Activated effector memory CD4-positive, alpha-beta T cell treated with Interleukin-2 at 50 U/mL for 16 hours (primary cell): ENCODE data around the gene MNT.

ENCODE experiments used
- DNase-seq: peaks from one replicate; pipeline ENCODE4 v3.0.0-alpha.2; 2020

Gene MNT

DNA sequence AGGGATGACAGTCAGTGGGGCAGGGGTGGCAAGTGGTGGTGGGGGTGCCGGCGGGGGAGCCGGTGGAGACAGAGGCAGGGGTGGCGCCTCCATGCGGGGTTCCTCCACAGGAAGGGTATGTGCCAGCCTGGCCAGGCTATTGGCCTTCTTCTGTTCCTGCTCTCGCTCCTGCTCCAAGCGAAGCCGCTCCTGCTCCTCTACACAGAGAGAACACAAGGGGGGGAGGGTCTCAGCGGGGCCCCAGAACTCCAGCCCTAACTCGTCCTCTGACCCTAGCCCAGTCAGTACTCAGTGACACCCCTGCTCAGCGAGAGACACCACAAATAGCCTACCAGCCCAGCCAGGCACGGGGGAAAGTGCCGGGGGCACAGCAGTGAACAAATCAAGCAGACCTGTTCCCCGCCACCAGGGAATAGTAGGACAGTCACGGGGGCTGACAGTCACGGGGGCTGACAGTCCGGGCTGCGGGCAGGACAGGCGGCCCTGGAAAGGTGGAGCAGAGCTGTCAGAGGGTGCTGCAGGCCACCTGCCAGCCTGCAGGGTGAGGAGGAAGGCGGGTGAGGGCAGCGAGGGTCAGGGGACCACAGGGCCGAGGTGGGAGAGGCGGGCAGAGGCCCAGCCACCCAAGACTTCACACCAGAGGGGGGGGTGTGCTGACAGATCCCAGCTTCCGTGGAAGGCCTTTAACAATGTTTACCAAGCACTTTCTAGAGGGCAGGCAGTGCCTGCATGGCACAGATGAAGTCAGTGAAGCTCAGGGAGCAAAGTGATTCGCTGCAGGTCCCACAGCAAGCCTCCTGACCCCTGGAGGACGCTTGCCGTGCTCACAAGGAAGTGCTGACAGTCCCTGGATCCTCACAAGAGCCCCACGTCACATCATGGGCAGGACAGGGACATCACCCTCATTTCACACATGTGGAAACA lies 5.3 kb downstream of the MNT start:
- DNase-seq = no peak

DNA sequence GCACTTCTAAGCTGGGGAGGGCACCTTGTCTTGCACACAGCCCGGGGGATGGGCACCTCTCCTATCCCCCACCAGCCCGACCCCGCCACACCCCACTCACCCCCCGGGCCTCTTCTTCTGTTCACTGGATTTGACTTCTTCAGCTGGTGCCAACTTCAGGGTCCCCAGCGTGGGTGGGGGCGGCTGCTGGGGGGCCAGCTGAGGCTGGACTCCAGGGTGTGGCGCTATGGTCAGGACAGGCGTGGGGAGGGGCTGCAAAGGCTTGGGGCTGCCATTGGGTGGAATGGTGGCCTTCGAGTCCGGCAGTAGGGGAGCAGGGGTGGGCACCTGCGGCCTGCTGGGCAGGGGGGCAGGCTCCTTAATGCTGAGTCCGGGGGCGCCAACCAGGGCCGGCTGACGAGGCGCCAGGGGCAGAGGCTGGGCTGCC lies 6.1 kb downstream of the MNT start:
- DNase-seq = no peak

DNA sequence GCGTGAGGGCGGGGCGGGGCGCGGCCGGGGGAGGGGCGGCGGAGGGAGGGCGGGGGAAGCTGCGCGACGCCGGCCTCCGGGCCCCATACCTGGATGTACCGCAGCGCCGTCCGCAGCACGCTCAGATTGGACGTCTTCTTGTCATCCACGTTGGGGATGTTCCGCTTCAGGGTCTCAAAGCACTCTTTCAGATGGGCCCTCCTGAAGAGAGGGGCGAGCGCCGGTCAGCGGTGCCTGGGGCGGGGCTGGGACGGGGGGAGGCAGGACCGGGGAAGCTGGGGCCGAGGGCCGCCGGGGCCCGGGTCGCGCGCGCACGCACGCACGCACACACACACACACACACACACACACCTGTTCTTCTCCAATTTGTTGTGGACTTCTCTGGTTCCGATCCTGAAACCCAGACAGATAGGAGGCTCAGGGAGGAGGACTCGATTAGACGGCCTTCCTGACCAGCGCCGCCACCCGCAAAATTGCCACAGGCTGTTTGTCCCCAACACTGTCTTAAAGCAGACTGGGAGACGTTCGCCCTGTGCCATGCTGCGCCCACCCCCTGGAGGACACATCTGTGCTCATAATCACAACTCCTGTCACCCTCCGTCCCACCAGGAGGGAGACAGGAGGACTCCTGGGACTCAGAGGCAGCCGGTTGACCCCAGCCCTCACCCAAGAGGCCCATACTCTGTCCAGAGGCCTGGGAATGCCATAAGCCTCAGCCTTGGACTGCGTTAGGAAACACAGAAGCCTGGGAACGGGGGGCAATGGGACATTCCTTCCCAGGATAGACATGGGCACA lies 6.7 kb downstream of the MNT start:
- DNase-seq = no peak

DNA sequence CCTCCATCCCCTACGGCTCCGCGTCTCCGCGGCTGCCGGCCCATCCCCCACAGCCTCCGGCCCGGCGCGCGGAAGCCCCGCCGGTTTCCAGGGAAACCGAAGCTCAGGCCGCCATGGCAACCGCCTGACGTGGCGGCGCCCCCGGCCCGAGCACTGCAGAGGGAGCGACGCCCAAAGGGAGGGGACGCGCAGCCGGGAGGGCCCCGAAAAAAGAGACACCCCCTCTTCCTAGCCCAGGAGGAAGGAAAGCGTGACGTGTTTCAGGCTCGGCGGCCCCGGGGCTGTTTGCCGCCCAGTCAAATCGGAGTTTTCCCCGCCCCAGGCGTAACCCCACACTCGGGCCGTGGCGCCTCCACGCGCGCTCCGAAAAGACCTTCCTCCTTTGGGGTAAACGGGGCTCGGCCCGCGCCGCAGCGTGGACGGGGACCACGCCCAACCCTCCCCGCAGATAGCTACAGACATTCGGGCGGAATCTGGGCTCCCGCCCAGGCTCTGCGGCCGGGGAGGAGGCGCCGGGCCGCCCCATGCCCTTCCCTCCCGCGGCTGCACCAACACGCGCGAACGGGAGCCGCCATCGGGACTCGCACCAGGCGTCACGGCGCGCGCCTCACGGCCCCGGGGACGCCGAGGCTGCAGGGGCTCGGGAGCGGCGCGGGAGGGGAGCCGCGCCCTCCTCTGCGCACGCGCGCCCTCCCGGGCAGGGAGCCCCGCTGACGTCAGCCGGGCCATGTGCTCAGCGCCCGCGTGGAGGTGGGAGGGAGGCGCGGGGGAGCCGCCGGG lies 7.5 kb downstream of the MNT start:
- peak; percentile 88 for DNase-seq

DNA sequence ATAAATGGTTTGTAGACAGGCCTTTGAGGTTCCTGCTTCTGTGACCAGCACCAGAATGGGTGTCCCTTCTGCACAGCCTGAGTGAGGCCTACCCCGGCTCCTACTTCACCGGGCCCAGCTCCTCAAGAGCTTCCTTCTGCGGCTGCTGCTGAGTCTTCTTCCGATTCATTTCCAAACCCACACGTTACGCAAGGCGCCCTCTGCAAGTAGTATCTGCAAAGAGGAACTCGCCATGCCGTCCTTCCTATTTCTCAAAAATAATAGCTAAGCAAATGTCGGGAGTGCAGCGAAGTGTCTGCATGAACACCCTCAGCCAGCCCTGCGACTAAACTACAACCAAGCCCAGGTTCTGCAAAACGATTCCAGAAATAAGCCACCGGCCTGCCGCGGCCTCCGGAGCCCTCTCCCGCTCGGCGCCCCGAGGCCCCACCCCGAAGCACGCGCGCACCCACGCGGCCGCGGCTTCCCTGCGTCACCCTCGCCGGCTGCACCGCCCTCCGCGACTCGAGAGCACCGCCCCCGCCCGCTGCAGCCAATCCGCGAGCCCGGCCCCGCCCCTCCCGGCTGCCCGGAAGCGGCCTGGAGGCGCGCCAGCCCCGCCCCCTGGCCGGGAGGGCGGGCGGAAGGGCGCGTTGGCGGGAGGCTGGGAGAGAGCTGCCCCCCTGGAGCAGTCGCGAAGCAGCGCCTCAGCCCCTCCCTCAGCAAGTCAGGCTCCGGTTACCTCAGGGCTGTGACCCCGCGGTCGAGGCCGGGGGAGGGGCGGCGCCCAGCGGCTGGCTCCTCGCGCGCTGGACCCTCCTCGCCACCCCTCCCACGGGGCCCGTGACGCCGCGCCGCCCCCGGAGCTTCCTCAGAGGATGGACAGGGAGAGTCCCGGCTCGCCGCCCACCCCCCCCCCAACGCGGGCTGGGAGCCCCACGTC lies 8.3 kb downstream of the MNT start:
- peak; percentile 97 for DNase-seq

DNA sequence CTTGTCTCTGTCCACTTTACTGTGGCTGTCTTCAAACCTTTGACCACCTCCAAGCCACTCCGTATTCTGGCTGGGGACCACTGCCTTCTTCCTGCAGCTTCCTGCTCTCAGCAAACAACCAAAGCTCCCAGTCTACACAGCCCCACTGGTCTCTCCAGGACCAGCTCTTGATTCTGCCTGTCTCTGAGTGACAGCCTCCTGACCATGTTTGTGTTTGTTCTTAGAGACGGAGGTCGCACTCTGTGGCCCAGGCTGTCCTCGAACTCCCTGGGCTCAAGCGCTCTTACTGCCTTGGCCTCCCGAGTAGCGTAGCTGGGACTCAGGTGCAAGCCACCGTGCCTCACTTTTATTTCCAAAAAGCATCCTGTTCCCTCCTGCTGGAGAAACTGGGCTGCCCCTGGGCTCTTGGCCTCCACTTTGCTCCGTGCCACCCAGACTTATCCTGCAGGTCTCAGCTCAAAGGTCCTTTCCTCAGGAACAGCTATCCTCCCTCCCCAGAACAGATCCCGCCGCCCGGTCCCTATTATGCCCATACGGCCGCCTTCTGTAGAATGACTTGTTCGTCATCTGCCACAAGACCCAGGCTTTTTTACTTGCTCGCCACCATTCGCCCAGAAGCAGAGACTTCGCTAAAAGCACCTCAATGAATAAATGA lies 9.1 kb downstream of the MNT start:
- no peak for DNase-seq

DNA sequence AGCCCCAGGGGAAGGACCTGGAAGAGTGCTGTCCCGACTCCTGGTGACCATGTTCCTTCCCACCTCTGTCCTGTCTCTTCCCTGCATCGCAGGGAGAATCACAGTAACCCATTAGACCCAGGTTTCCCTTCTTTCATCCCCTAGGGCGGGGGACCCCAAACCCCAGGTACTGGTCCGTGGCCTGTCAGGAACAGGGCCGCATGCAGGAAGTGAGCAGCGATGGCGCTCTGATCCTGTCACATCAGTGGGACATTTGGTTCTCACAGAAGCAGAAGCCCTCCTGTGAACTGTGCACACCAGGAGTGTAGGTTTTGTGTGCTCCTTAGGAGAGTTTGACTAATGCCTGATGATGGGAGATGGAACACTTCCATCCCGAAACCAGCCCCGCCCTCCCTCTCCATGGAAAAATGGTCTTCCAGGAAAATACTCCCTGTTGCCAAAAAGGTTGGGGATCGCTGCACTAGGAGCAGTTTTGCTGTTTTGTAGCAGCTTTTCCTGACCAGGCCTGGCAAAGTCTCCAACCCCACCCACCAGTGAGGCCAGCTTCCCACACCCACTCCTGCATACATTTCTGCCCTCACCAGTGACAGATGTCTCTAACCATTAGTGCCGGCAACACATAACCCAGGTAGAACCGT lies 10.5 kb downstream of the MNT start:
- no peak for DNase-seq

DNA sequence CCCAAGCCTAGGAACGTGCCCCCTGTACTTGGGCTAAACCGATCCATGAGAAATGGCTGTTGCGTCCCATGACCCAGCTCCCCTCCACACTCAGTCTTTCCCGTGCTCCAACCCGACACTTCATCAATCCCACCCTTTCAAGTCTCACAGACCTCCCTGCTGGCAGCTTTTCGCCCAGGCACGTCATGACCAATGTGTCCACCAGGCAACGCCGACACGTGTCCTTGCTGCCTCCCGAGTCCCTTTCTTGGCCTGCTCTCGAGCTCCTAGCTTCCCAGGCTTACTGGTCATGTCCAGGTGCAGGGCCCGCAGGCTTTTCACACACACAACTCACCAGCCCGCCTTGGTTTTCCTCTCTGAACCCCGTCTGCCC lies 12.2 kb downstream of the MNT start:
- no peak for DNase-seq

DNA sequence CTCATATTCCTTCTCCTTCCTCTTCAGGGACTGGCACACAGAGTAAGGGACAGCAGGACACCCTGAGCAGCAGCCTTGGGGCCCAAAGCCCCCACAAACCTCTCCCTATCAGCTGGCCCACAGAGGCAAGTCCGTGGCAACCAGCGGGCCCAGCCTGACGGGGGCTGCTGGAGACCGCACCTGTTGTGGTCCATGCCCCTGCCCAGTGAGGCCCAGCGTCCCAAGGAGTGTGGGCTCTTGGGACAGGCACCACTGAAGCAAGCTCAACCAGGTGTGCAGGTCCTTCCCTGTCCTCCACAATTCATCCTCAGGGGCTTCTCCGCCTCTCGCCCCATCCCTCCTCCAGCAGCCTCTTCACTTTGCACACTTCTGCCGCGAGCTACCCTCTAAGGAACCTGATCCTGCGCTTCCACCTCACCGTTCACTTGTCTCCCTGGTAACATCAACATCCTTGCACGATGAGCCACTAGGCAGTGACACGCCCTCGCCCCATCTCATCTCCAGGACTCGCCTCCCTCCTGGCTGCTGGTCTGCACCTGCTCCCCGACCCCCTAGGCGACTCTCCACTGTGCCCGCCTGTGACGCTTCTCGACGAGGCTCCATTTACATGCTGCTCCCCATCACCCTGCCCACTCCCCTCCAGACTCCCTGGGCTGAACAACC lies 12.7 kb downstream of the MNT start:
- DNase-seq = no peak

DNA sequence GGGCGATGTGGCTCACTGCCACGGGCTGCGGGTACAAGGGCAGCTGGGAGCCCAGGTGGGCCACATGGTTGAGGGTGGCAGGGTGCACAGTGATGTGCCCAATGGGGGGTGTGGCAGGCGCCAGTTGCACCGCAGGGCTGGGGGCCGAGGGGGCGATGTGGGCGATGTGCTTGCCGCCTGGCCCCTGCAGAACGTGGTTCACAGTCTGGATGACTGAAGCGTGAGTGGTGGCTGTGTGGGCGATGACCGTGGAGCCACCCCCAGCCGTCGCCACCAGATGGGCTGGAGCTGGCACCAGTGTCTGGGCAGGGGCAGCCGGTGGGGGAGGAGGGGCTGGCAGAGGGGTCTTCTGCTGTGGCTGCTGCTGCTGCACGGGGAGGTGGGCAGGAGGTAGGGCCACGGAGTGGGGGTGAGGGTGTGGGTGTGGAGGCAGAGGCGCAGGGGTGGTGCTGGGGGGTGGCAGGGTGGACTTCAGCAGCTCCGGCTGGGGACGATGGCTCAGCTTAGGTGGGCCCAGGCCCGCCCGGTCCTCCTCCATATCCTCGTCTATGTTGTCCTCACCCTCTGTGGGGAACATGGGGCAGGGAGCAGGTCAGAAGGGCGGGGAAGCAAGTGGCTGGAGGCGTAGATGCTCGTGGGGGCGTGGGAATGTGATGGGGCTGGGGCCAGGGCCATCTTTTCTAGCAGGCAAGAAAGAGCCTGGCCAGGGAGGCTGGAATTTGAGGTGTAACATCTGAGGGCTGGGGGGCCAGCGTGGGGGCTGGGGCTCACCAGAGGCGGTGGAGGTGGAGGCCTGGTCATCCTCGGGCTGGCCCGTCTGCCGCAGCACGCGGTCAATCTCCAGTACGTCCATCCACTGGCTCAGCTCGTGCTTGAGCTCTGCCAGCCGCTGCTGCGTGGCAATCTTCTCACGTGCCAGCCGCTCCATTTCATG lies 13.5 kb downstream of the MNT start:
- DNase-seq = no peak

DNA sequence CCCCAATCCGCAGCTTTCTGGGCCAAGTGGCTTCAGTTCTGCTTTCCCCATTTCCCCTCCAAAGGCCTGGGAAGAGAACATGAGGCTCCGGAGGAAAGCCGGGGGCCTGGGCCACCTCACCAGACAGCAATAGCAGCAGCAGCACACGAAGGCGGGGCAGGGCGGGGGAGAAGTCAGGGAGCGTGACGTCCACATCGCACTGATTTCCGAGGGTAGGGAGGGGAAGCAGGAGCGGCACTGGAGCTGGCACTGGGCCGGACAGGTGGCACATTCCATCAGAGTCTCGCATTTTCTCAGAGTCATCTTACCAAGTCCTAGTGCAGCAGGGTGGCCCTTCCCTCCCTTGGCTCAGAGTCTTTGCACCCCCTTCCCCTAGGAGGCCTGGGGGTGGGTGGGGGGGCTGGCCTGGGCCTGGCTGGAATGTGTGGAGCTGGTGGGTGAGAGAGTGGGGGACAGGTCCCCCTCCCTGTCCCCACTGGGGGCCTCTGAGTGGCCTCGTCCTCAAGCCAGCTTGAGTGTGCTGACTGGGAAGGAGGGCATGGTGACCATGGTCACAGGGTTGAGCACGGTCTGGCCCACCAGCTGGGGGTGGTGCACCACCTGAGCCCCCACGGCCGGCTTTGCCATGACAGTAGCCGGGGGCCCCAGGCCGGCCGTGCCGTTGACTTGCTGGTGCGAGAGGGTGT lies 14.3 kb downstream of the MNT start:
- no peak for DNase-seq

DNA sequence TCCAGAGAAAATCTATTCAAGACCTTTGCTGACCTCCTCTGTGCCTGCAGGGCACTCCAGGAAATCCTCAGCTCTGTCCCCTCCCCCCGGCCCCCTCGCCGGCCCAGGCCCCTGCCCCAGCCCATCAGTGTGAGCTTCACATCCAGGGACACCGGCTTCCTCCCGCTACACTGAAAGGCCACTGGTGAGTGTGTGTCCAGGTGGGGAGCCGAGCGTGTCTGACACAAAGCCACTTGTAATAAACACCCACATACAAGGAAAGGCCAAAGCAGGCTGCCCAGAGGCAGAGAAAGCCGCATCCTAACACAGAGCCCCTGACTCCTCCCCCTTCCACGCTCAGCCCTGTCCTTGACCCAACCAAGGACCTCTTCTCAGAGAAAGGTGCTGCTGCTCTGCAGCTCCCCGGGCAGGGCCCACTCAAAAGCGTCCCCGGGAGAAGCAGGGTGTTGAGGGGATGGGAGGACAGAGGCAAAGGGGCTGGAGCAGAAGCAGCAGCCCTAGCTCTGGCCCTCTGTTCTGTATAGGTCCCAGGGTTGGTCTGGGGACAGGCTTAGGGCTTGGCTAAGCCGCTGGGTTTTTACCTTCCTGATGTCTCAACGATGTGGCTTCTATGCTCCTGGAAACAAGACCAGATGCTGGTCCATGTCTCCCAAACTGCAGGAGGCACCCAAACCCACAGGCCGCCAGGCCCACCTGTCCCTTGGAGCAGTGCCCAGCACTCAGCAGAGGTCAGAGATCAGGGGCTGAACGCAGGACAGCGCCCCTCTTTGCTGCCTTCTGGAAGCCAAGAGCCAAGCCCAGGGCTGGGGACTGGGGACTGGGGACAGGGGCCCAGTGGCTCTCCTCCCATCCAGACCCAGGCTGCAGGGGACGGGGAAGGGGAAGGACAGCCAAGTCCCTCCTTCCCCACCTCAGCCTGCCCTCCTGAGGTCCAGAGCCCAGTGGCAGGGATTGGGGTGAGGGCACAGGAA lies 15.3 kb downstream of the MNT start:
- DNase-seq = no peak

DNA sequence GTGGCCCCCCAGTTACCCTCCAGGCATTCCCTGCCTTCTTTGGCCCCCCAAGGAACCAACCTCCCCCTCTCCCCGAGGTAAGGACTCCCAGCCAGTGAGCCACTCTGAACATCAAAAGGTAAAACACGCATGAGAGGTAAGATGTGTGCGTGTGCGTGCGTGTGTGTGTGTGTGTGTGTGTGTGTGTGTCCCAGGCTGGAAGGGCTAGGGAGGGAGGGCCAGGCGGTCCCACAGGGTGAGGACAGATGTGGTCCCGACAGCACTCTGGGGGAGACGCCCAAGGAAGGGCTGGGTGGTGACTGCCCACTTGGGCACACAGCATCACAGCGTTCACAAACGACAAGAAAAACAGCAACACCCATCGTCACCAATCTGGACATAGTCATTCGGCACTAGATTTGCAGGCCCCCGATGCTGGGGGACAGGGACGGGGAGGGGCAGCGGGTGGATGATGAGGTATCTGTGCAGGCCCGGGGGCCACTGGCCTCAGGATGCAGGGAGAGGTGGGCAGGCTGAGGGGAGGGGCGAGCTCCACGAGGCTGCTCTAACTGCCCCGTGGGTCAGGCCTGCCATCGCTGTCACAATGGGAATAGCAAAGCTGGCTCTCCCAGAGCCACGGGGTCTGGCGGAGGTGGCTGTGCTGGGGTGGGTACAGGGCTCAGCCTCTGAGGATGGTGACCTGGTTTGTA lies 16.3 kb downstream of the MNT start:
- DNase-seq = no peak

DNA sequence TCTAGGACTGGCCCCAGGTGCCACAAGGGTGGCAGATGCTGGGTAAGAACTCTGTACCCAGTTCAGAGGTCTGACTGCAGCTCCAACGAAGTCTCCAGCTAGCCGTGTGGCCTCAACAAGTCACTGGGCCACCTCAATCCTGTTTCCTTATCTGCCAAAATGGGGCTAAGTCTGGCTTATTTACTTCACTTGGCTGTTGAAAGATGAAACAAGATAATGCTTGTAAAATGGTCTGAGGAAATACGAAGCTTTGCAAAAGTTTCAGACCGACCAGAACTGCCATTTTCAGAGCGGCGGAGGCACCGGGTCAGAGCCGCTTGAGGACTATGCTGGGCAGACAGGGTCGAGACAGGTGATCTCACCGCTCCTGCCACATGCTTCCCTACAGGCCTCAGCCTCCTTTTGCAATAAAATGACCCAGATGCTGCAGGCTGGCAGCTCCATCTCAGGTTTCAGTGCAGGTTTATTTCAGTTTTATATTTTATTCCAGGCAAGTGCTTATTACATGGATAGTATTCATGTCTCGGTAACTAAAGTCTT lies 17.2 kb downstream of the MNT start:
- no peak for DNase-seq

DNA sequence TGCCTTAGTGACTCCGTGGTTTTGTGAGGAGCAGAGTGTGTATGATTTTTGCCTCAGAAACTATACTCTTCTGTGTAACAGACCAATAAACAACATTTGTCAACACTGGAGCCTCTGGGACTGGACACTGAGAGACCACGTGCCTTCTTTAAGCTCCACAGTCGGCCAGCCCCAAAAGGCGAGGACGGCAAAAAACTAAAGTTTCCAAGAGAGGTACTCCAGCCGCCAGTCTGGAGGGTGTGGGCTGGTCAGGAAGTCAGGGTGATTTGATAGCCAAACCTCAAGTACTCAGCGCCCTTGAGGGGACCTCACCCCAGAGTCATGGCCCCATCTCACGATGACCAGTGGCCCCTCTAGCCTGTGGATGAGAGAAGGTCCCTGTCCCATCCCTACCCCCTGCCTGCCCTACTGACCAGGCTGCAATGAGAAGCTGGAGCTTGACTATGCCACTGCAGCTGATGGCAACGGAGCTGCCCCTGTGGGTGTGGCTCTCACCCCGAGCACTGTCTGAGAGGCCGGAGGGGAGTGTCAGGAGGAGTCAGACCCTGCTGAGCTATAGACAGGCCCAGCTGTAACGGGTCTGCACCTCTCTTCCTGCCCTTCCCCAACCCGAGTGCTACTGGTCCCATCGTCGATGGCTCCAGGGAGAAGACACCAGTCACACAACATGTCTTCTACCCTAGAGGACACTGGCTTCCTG lies 19.8 kb downstream of the MNT start:
- no peak for DNase-seq
